ENCODE data around the gene THOC1. TPM values are rescaled to one million over a fixed set of nuclear protein-coding genes. Genes with fewer than 3 reads are reported as not detected.

The THOC1 gene
- total and polyA plus RNA-seq, 2 of the 4 experiments (the other 2 are of a cell fraction): 13.3 to 15.8 TPM

GRCh38 chr18:181711-182110 lies 86.1 kb downstream of the THOC1 start:
- no peak overlapping the region for H4K5ac ChIP-seq (ENCODE audit: low read depth, low read length)
- no peak overlapping the region for H2BK15ac ChIP-seq (ENCODE audit: low read depth, low read length)
- H3K4me3 ChIP-seq (ENCODE audit: insufficient read depth, low read depth, low read length): no peak overlapping the region
- H3K27me3 ChIP-seq (ENCODE audit: control insufficient read depth, insufficient read depth, low read length): no peaks in the 10 kb centered on the region
- TF ChIP-seq MAFK (IDR thresholded peaks at IDR 0.05; ENCODE audit: low read depth, low read length): no peak
- no peak for TF ChIP-seq RFX5 (IDR thresholded peaks at IDR 0.05; ENCODE audit: low read depth, low read length)
- no peak for TF ChIP-seq MAZ (IDR thresholded peaks at IDR 0.05; ENCODE audit: borderline replicate concordance, low read depth, low read length)
- TF ChIP-seq MXI1 (IDR thresholded peaks at IDR 0.05; ENCODE audit: borderline replicate concordance, low read depth, low read length): no peak
- H3K4me1 ChIP-seq (ENCODE audit: control insufficient read depth, insufficient read depth, low read length): no peaks in the 10 kb centered on the region
- no peak overlapping the region for H4K8ac ChIP-seq (ENCODE audit: low read depth in 2 of 2, low read length in 2 of 2)
- no peak overlapping the region for H3K23ac ChIP-seq (ENCODE audit: low read depth, low read length)
- H3K56ac ChIP-seq (ENCODE audit: extremely low read depth, insufficient read depth, low read length): no peak overlapping the region
- POLR2A ChIA-PET (ENCODE audit: unreplicated experiment): no interaction called here
- H2BK20ac ChIP-seq (ENCODE audit: low read depth, low read length): no peak overlapping the region
- H2AFZ ChIP-seq (replicated peaks; ENCODE audit: low read length, poor library complexity): no peak overlapping the region
- intact Hi-C loops (cut with micrococcal nuclease) (no loop called here), in situ Hi-C loops (cut with MboI; ENCODE audit: low sequenced_read_pairs) (no loop called here), dilution Hi-C loops (cut with HindIII; ENCODE audit: low sequenced_read_pairs, unreplicated experiment) (no loop called here)
- no peaks in the 10 kb centered on the region for H3K9me3 ChIP-seq (ENCODE audit: control insufficient read depth, insufficient read depth, low read length)
- no peak overlapping the region for H3K4ac ChIP-seq (ENCODE audit: low read depth, low read length)
- H3K9ac ChIP-seq (ENCODE audit: low read depth, low read length): no peak overlapping the region
- H2BK5ac ChIP-seq (ENCODE audit: low read depth, low read length, poor library complexity, severe bottlenecking): no peak overlapping the region
- DNase-seq (no peak), ATAC-seq (ENCODE audit: low read depth) (no peak)
- H3K79me1 ChIP-seq (ENCODE audit: low read depth in 1 of 2, low read length in 2 of 2): peaks cover 16 to 34% of the 10 kb centered on the region in 2 experiments
- no peak overlapping the region for H2AK5ac ChIP-seq (ENCODE audit: low read depth, low read length)
- no peak overlapping the region for H3K4me2 ChIP-seq (ENCODE audit: low read depth, low read length)
- H3K27ac ChIP-seq (ENCODE audit: insufficient read depth, low read length): no peak overlapping the region
- CTCF ChIA-PET: no interaction called here
- peaks cover 3% of the 10 kb centered on the region for H4K20me1 ChIP-seq (ENCODE audit: insufficient read depth, low read length)
- BruUV-seq (replicated peaks): no TSS peak
- H4K91ac ChIP-seq (ENCODE audit: insufficient read depth, low read depth, low read length): no peak overlapping the region
- H3K14ac ChIP-seq (replicated peaks; ENCODE audit: low read depth, low read length): no peak overlapping the region
- no peak overlapping the region for H2BK120ac ChIP-seq (ENCODE audit: low read depth, low read length)
- peaks cover 15% of the 10 kb centered on the region for H3K36me3 ChIP-seq (ENCODE audit: control insufficient read depth, insufficient read depth, low read length)
- H2AK9ac ChIP-seq (replicated peaks; ENCODE audit: low read depth, low read length, poor library complexity): no peak overlapping the region
- H3K9me1 ChIP-seq (ENCODE audit: insufficient read depth, low read length): peaks cover 3% of the 10 kb centered on the region; the same call in 1 of the 2 replicates
- no peak overlapping the region for H3K18ac ChIP-seq (ENCODE audit: low read depth, low read length)
